AG08395 (cell line): ENCODE results near the gene DSCAM.

Source experiments
- DNase-seq: peaks from one replicate; pipeline ENCODE4 v3.0.0; 2012; ENCODE audit warnings: mixed read lengths, low spot score

Gene DSCAM

DNA sequence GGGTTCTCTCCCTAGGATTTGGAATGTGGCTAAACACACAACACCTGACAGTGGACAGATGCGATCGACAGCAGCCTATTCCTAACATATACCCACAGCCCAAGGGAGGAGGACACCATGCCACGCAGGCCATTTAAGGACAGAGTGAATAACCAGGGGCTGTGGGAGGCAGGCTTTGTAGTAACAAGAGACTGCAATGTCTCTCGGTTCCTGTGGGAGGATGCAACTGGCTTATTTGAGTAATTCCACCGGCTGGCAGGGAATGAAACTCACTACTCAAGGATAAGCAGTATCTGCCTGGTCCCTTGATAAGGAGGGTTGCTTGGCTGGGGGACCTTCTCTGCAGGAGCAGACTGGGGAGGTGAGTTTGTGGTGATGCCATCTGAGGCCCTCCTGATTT, 870.2 kb downstream of the DSCAM start:
- DNase-seq = no peak

DNA sequence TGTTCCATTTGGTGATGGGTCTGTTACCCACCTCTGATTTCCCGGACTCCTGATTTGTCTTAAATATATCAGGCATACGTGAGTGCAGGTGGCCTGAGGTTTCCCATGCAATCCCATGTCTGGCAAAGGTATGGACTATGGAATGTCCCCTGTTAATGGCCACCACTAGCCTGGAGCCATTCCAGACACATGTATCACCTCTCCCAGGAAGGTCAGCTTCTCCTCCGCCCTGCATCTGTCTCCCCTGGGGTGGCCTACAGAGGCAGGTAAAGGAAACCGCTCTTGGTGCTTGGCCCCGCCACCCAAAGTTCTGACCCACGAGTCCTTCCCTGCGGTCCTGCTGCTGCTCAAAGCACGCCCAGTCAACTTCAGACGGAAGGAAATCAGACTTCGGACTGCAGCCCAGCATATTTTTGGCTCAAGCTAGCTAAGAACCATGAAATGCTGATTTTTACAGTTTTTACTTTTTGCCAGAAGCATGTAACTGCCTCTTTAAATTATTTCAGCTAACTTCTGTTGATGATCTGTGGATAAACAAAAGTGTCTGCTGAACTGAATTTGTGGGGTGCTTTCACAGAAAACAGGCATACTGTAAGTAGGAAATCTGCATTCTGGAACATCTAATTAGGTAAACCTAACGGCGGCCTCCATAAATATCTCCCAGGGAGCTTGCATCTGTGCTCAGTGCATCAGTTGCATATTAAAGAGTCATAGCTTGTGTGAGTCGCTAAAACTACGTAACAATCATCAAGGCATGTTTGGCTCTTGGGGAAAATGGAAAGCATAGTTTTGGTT, 873.8 kb downstream of the DSCAM start:
- no peak for DNase-seq

DNA sequence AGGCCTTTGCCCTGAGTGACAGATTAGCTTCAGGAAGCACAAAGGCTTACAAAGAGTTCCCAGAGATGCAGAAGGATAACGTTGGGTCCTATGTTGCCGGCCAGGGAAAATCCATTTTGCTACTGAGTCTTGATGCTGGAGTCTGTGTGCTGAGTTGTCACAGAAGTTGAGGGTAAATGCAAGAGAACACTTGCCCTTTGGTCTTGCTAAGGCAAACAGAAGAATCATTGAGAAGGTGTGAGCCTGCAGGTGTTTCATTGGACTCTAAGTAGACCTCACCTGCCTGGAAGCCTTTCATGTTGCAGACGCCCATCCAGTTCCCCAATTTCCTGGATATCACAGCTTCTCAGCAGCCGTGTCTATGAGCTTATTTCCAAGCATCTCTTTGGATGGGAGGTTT, 874.5 kb downstream of the DSCAM start:
- DNase-seq = no peak

DNA sequence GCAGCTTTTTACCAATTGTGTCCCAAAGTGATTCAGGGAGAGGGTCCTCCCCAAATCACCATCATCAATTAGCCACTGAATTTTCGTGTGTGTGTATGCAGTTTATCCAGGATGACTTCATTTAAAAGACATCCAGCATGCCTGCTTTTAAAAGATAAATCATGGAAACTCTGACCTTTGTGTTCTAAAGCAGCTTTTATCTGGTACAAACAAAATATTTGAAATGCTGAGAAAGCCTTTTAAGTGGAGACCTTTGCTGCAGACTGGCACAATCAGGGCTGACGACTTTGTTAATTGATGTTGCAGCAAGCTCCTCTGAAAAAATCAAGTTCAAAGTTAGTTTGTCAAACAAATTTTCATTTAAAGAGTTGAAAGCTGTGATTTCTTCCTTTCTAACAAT, 875.0 kb downstream of the DSCAM start:
- no peak for DNase-seq

DNA sequence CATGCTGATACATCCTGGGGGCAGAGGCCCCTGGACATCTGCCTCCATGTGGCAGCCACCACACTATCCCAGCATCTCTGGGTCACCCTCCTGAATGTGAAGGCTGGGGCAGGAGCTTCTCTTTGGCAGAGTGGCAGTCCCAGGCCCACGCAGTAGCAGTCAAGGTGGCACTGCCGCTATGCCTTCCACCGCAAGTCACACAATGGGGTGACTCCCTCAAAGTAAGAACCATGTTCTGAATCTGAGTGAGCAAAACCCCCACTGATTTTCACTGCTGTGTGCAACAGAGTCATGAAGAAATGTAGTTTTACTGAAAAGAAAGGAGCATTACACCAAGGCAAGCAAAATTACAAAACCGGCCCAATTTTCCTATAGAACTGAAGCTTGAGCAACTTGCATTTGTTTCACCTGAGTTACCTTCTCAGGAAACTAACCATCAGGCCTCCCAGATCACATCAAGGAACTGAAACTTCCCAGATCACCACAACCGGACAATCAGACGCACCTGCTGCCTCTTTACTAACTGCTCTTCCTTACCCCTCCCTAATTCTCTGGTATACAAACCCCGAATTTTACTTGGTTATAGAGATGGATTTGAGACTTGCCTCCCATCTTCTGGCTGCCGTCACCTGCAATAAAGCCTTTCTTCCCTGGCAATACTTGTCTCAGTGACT, 877.1 kb downstream of the DSCAM start:
- no peak for DNase-seq

DNA sequence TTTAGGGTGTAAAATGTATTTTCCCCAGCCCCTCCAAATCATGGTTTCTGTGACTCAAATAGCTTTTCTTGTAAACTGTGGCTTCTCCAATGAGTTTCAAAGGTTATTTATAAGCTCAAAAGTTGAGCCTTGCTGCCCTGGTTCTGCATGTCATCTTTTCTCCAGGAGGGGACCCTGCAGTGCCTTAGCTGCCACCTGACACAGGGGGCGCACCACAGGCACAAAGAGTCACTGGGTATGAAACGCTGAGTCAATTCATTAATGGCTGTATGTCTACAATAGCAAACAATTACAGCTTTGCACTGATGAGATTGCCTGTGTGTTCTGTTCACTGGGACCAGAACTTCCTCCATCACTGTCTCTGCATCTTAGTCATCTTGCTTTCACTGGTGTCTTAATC, 878.9 kb downstream of the DSCAM start:
- DNase-seq = no peak

DNA sequence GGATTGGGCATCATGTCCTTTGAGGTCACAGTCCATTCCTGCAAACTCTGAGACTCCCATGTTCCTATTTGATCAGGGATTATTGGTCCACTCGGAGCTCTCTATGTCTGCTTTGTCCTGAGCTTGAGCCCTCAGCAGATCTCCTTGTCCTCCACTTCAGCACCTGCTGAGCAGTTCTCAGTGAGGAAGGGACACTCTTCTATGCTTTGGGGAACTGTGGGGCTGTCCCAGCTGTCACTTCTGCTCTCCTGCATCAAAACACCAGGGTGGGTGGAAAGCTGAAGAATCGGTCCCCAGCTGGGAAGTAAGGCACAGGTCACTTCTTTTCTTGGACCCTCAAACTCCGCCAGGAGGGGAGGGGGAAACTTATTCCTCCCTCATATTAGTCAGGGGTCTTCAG, 880.2 kb downstream of the DSCAM start:
- DNase-seq = no peak

DNA sequence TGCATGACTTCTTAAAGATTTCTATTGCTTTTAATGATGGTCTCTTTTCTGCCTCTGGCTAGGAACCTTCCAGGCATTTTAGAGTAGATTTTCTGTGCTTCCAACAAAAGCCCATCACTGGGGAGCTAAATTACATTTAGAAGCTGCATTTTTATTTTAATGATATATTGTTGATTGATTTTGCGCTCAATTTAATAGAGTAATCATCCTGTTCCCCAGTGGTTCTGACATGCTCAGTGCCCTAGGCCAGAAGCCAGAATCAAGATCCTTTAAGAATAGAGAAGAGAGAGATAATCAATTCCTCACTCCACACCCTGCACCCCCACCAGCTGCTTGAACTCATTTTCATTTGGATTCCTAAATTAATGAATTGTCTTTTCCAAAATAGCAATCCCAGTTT, 881.9 kb downstream of the DSCAM start:
- no peak for DNase-seq

DNA sequence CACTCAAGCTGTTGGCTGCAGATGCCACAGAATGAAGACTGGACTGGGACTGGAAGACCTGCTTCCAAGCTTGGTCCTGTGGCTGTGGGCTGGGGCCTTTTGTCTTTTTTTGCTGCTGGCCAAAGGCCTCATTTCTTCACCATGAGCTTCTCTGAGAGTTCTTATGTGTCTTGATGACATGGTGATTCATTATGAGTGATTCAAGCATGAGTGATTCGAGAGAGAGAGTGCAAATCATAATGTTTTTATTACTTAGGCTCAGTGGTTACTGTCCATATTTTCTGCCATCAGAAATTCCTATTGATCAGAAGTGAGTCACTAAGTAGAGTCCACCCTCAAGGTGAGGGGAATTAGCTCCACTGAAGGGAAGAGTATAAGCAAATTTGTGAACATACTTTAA, 885.7 kb downstream of the DSCAM start:
- no peak for DNase-seq
